Stimulated activated CD4-positive, alpha-beta T cell treated with anti-CD3 and anti-CD28 coated beads, TNF-alpha, amount 100 ng/mL, for 4 hours (primary cell): Measurements from ENCODE around the gene MAGI3.
"Not testable (repeated sequence)": the region's sequence is repeated elsewhere in the genome, so short reads cannot be mapped to it uniquely, and the experiment has no call there.

ENCODE experiments used
- DNase-seq, 3 experiments: peaks; one replicate each; pipeline ENCODE4 v3.0.0-alpha.2; 2020; ENCODE audit warnings: low read depth in 3 of 3

The MAGI3 gene

GRCh38 chr1:113684153-113684541 is 293.8 kb downstream of the MAGI3 start:
- no peak for DNase-seq

DNA sequence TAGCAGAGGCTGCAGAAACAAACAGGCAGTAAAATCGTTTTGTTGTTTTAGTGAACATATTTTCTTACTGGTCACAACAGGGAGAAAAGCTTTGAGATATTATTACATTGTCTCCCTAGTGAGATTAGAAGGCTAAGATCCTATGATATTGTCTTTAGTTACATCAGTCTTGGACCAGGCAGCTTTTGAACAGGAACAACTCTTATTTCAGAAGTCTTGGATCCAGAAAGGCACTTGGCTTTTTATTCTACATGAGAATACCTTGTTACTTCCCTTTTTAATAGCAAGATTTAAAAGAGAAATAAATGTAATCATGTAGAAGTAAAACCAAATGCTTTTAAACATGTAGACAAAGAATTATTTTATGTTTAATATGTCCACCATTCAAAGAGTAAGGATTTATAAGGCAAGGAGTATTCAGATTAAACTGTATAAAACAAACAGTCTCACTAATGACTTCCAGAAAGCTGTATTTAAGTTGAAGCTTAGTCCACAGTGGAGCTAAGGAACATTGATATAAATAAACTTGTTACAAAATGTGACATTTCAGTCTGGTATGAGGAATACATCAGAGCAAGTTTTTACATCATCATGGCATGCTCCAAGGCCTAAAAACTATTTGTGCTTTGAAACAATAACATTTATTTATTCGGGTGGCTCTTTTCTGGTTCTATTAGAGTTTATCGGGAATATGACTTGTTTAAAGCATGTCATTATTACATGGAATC is 296.7 kb downstream of the MAGI3 start:
- DNase-seq = no peak

GRCh38 chr1:113691184-113691583 is 300.9 kb downstream of the MAGI3 start:
- DNase-seq = no peak

DNA sequence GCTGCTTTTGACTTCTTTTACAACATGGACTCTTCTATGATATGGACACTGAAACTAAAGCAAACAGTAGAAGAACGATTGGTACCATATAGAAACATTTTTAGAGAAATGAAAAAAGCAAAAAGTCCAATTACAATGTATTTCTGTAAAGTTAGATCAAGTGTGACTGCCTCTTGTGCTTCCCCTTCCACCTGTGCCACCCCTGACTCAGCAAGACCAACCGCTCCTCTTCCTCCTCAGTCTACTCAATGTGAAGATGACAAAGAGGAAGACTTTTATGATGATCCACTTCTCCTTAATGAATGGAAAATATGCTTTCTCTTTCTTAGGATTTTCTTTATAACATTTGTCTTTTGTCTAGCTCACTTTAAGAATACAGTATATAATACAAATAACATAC is 302.0 kb downstream of the MAGI3 start:
- no peak for DNase-seq

DNA sequence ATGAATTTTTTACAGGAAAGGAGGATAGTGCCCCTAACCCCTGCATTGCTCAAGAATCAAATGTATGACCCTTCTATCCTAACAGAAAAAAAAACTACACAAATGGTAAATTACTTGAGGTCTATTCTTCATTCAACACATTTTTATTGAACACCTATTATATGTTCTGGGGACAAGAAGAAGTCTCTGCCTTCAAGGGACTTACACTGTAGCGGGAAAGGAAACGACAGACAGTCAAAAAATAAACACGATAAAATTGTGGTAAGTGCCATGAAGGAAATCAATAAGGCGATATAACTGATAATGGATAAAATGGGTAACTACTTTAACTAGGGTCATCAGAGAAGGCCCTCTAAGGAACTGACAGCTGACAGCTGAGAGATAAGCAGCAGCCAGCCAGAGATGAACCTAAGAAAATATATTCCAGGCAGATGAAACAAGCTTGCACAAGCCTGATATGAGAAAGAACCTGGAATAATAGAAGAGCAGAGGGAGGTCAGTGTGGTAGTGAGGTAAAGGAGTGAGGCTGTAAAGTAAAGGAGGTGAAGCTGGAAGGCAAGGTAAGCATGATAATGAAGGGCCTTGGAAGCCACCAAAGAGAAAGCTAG is 302.6 kb downstream of the MAGI3 start:
- DNase-seq = no peak

DNA sequence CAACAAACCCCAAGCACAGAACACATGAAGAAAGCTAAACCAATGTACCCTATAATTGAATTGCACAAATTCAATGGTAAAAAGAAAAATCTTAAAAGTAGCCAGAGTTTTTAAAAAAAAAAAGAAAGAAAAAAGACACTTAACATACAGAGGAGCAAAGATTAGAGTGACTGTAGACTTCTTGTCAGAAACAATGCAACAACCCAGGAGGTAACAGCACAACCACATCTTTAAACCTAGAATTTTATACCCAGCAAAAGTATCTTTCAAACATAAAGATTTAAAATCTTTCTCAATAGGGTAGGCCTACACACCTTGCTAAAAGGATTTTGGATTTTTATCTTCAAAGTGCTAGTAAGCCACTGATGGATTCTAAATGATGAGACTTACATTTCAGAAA is 304.6 kb downstream of the MAGI3 start:
- DNase-seq = no peak

DNA sequence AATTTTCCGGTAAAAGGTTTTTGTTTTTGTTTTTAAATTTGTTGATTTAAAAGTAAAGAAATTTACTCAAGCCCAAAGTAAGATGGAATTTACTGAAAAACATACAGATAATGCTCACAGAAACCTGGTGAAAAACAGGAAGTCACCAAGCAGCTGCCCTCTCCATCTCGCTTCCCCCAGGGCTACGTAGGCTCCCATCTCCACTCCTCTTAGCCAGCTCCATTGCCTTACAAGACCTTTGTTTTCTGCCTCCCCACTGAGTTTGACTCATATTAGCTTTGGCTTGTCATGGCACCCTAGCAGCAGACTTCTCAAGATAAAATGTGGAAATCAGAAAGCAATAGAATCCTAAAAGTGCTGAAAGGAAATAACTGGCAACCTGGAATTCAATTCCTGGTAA is 311.1 kb downstream of the MAGI3 start:
- DNase-seq = no peak

DNA sequence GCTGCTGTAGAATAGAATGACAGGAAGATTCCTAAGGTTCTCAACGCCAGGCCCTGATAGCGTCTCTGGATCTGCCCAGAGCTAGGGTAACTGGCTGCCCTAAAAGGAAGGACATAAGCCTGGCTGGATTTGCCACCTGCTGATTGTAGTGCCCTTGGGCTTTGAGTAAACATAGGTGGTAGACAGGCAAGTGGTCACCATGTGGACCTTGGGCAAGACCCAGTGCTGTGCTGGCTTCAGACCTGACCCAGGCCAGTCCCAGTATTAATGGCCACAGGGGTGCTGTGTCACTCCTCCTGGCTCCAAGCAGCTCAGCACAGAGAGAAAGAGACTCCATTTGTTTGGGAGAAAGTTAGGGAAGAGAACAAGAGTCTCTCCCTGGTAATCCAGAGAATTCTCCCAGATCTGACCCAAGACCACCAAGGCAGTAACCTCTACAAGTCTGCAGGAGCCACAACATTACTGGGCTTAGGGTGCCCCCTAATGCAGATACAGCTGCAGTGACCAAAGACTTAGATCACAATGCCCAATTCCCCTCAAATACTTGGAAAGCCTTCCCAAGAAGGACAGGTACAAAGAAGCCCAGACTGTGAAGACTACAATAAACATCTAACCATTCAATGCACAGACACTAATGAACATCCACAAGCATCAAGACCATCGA is 324.4 kb downstream of the MAGI3 start:
- DNase-seq = no peak

GRCh38 chr1:113717506-113717905 is 327.2 kb downstream of the MAGI3 start:
- not testable (repeated sequence) for DNase-seq

- DNase-seq = not testable (repeated sequence)
These were observed 328.3 kb downstream of the MAGI3 start for GRCh38 chr1:113718621-113719020.

DNA sequence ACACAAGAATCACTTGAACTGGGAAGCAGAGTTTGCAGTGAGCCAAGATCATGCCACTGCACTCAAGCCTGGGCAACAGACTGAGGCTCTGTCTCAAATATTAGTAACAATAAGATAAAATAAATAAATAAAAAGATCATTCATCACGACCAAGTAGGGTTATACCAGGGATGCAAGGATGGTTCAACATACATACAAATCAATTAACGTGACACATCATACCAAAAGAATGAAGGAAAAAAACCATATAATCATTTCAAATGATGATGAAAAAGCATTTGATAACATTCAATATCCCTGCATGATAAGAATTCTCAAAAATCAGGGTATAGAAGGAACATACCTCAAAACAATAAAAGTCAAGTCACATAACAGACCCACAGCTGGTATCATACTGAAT is 330.7 kb downstream of the MAGI3 start:
- no peak for DNase-seq

- DNase-seq = no peak
These were observed 342.5 kb downstream of the MAGI3 start for GRCh38 chr1:113732802-113733201.

GRCh38 chr1:113734357-113735055 is 344.2 kb downstream of the MAGI3 start:
- no peak for DNase-seq
